ENCODE data around the gene TMEM263. TPM values are rescaled to one million over a fixed set of nuclear protein-coding genes. Genes with fewer than 3 reads are reported as not detected.

Gene TMEM263
- total and polyA plus RNA-seq, 2 experiments from 2014 or later: 7.1 to 10.4 TPM

- Mint-ChIP-seq H3K27ac (no peak overlapping the region), H3K36me3 (ENCODE audit: low read depth) (no peaks in the 10 kb centered on the region), H3K4me1 (peaks cover 24% of the 10 kb centered on the region), H3K27me3 (ENCODE audit: insufficient read depth, low read depth, poor library complexity) (peaks cover 3% of the 10 kb centered on the region), H3K9me3 (no peaks in the 10 kb centered on the region), H3K4me3 (no peak overlapping the region)
- Histone ChIP-seq H3K4me1 (ENCODE audit: insufficient read depth) (peaks cover 24% of the 10 kb centered on the region), H3F3A (replicated peaks; ENCODE audit: low read depth) (no peaks in the 10 kb centered on the region), H3K4me2 (0 out of 2 replicates have a peak overlapping the region, but pooled peaks have one; percentile 42), H3K4me3 (no peak overlapping the region), H2AFZ (no peak overlapping the region), H3K27me3 (ENCODE audit: insufficient read depth) (no peaks in the 10 kb centered on the region), H3K27ac (ENCODE audit: low read depth) (no peak overlapping the region), H4K20me1 (replicated peaks; ENCODE audit: insufficient read depth) (no peaks in the 10 kb centered on the region), H3K79me2 (replicated peaks; ENCODE audit: insufficient read depth) (no peaks in the 10 kb centered on the region), H3K36me3 (ENCODE audit: insufficient read depth) (no peaks in the 10 kb centered on the region), H3K9me2 (ENCODE audit: insufficient read depth) (no peaks in the 10 kb centered on the region)
- DNase-seq (ENCODE audit: low spot score) (no peak), ATAC-seq (no peak)
- TF ChIP-seq ZNF462 (CRISPR knock-in tag; IDR thresholded peaks at IDR 0.05): no peak
- TF ChIP-seq CREB1 (CRISPR knock-in tag; IDR thresholded peaks at IDR 0.05; ENCODE audit: low read depth): no peak
- TF ChIP-seq ETS1 (IDR thresholded peaks at IDR 0.05): no peak
- no peak for TF ChIP-seq POLR2AphosphoS5 (IDR thresholded peaks at IDR 0.05; ENCODE audit: low read depth)
- no peak for TF ChIP-seq ZNF114 (CRISPR knock-in tag; IDR thresholded peaks at IDR 0.05)
- TF ChIP-seq EZH2phosphoT487 (IDR thresholded peaks at IDR 0.05; ENCODE audit: unreplicated experiment): no peak
- no peak for TF ChIP-seq CTCF (conservative IDR thresholded peaks at IDR 0.05; ENCODE audit: low read depth in 2 of 2)
- no peak for TF ChIP-seq REST (IDR thresholded peaks at IDR 0.05; ENCODE audit: unreplicated experiment)
- no peak for TF ChIP-seq STAT1 (IDR thresholded peaks at IDR 0.05; ENCODE audit: unreplicated experiment)
- no peak for TF ChIP-seq EZH2 (IDR thresholded peaks at IDR 0.05; ENCODE audit: low read depth, unreplicated experiment)
- TF ChIP-seq ZNF331 (CRISPR knock-in tag; IDR thresholded peaks at IDR 0.05; ENCODE audit: low read depth): no peak
- TF ChIP-seq NANOG (IDR thresholded peaks at IDR 0.05; ENCODE audit: borderline replicate concordance): no peak
- TF ChIP-seq JUNB (IDR thresholded peaks at IDR 0.05; ENCODE audit: unreplicated experiment): no peak
These were observed 38.2 kb upstream of the TMEM263 start for GRCh38 chr12:106917503-106917902.

Data from GM23338 (cell line).